Caco-2 (cell line): ENCODE measurements around the gene PSORS1C2. TPM values are rescaled to one million over a fixed set of nuclear protein-coding genes. Genes with fewer than 3 reads are reported as not detected.

ENCODE experiments used
- BruUV-seq: library from RNA; stranded (reverse); fragments of 400-500 nt; replicated peaks from 2 replicates; lab custom pipeline; 2021; lab: Mats Ljungman, UMichigan
- CTCF ChIA-PET: fragments of 300-600 bp; sonication (Branson Sonifier 250); formaldehyde crosslinking; loops from one replicate; lab custom pipeline; 2022; ENCODE audit warnings: antibody characterized with exemption; lab: Charles Lee
- POLR2A ChIA-PET: fragments of 300-600 bp; sonication (Branson Sonifier 250); formaldehyde crosslinking; loops from one replicate; lab custom pipeline; 2022; ENCODE audit warnings: antibody characterized with exemption; lab: Charles Lee
- DNase-seq, 2 experiments: peaks; one replicate each; pipeline versions ENCODE4 v3.0.0 to v3.0.0-alpha.2; 2020 to 2022
- H3K27me3 ChIP-seq: replicated peaks from 2 replicates; pipeline ENCODE4 v1.6.0; 2011; ENCODE audit warnings: low read length; ENCODE audit not compliant: control insufficient read depth, insufficient read depth
- H3K36me3 ChIP-seq: 2 replicates; pipeline ENCODE4 v1.5.1; 2011; ENCODE audit warnings: low read length; ENCODE audit not compliant: control insufficient read depth, insufficient read depth
- H3K4me1 ChIP-seq: fragments of 250-450 bp; sonication (Bioruptor Pico); 2 replicates; pipeline ENCODE4 v1.5.1; 2020; ENCODE audit warnings: mild to moderate bottlenecking
- H3K4me3 ChIP-seq: 2 replicates; pipeline ENCODE4 v1.5.1; 2011; ENCODE audit warnings: low read depth, mild to moderate bottlenecking, control low read depth, low read length
- H3K9me3 ChIP-seq: fragments of 250-450 bp; sonication (Bioruptor Pico); 2 replicates; pipeline ENCODE4 v1.5.1; 2020; ENCODE audit warnings: mild to moderate bottlenecking, moderate library complexity
- H3K27ac Mint-ChIP-seq: one replicate; pipeline ENCODE4 v1.8.0; 2022; ENCODE audit warnings: mixed read lengths; ENCODE audit not compliant: unreplicated experiment
- H3K27me3 Mint-ChIP-seq: one replicate; pipeline ENCODE4 v1.8.0; 2022; ENCODE audit warnings: mixed read lengths; ENCODE audit not compliant: insufficient read depth, unreplicated experiment
- H3K36me3 Mint-ChIP-seq: one replicate; pipeline ENCODE4 v1.8.0; 2022; ENCODE audit warnings: mild to moderate bottlenecking, mixed read lengths; ENCODE audit not compliant: insufficient read depth, unreplicated experiment
- H3K4me1 Mint-ChIP-seq: one replicate; pipeline ENCODE4 v1.8.0; 2022; ENCODE audit warnings: low read depth, mixed read lengths; ENCODE audit not compliant: unreplicated experiment
- H3K4me3 Mint-ChIP-seq: one replicate; pipeline ENCODE4 v1.8.0; 2022; ENCODE audit warnings: mild to moderate bottlenecking, moderate library complexity, mixed read lengths; ENCODE audit not compliant: unreplicated experiment
- H3K9me3 Mint-ChIP-seq: one replicate; pipeline ENCODE4 v1.8.0; 2022; ENCODE audit warnings: mixed read lengths; ENCODE audit not compliant: unreplicated experiment
- intact Hi-C: fragments of 100-400 bp; cut with micrococcal nuclease; formaldehyde crosslinking; loops from one replicate; pipeline ENCODE4 v1.10.0; 2022; ENCODE audit not compliant: unreplicated experiment
- total RNA-seq: library from RNA; stranded (reverse); gene quantifications from 2 replicates; pipeline ENCODE4 v1.2.3, GENCODE V29; 2022
- TF ChIP-seq, protein P1 (sequence below), 2 experiments: fragments of 200-600 bp in 1 of 2; IDR thresholded peaks; 1 replicate in 1 of 2; 2 replicates in 1 of 2; pipeline versions ENCODE4 v1.5.1 to v1.8.0; 2011 to 2022; ENCODE audit warnings: antibody characterized with exemption in 1 of 2, control low read depth in 1 of 2, inconsistent platforms in 1 of 2, low read depth in 1 of 2, low read length in 1 of 2, mild to moderate bottlenecking in 1 of 2, moderate library complexity in 1 of 2; ENCODE audit not compliant: insufficient read depth in 1 of 2, severe bottlenecking in 1 of 2, unreplicated experiment in 1 of 2

PSORS1C2 gene
- total RNA-seq, 1 experiment from 2014 or later: not detected

DNA sequence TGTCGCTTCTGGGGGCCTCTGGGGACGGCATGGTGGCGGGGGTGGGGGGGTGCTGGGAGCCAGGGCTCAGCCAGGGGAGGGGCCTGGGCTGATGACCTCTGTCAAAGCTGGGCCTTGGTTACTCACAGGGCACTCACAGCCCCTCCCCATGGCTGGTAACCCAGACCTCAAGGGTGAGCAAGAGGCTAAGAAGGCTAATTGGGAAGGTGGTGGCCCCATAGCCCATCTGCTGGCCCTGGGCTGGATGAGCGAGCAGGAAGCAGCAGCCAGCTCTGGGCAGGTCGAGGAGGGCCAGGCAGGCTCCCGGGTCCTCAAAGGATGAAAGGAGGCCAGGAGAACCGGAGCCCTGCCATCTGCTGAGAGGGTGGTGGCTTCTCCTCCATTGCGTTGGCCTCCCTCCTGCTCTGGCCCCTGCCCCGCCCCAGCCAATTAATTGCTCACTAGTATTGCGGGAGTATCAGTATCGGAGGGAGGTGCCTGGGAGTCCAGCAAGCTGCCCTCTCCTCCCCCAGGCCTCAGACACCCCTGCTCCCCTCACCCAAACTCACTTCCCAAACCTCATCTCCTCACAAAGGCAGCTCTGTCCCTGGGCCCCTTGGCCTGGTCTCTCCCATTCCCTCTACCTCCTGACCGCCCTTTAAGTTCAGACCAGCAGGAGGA lies 17.6 kb downstream of the PSORS1C2 start:
- POLR2A ChIA-PET: no interaction called here
- Histone ChIP-seq H3K9me3 (no peaks in the 10 kb centered on the region), H3K36me3 (no peaks in the 10 kb centered on the region), H3K27me3 (no peaks in the 10 kb centered on the region), H3K4me1 (no peaks in the 10 kb centered on the region), H3K4me3 (no peak overlapping the region)
- Mint-ChIP-seq H3K9me3 (no peaks in the 10 kb centered on the region), H3K27me3 (no peaks in the 10 kb centered on the region), H3K4me3 (no peak overlapping the region), H3K27ac (no peak overlapping the region), H3K36me3 (no peaks in the 10 kb centered on the region), H3K4me1 (peaks cover 10% of the 10 kb centered on the region)
- intact Hi-C loops: no loop called here
- no TSS peak for BruUV-seq
- CTCF ChIA-PET: no interaction called here
- no peak for DNase-seq
- TF ChIP-seq, protein P1, sequence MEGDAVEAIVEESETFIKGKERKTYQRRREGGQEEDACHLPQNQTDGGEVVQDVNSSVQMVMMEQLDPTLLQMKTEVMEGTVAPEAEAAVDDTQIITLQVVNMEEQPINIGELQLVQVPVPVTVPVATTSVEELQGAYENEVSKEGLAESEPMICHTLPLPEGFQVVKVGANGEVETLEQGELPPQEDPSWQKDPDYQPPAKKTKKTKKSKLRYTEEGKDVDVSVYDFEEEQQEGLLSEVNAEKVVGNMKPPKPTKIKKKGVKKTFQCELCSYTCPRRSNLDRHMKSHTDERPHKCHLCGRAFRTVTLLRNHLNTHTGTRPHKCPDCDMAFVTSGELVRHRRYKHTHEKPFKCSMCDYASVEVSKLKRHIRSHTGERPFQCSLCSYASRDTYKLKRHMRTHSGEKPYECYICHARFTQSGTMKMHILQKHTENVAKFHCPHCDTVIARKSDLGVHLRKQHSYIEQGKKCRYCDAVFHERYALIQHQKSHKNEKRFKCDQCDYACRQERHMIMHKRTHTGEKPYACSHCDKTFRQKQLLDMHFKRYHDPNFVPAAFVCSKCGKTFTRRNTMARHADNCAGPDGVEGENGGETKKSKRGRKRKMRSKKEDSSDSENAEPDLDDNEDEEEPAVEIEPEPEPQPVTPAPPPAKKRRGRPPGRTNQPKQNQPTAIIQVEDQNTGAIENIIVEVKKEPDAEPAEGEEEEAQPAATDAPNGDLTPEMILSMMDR (IDR thresholded peaks at IDR 0.05; ENCODE audit: insufficient read depth in 1 of 2, low read depth in 1 of 2, low read length in 1 of 2, severe bottlenecking in 1 of 2, unreplicated experiment in 1 of 2): no peak

GRCh38 chr6:31120151-31120915 lies 18.5 kb downstream of the PSORS1C2 start, which contains the start of gene CDSN:
Gene CDSN, minus strand, starts transcription at chr6:31120446. Its CDS starts 27 bp downstream, at chr6:31120419.
- H3K4me3 ChIP-seq: no peak within 1 kb of the TSS
- H3K27ac Mint-ChIP-seq: no peak within 1 kb of the TSS
- no peak within 1 kb of the TSS for H3K4me3 Mint-ChIP-seq
- H3K36me3 Mint-ChIP-seq: no peaks in the 10 kb centered on the region
- H3K4me1 ChIP-seq: peaks cover 2% of the 10 kb centered on the region; the same call in 1 of the 2 replicates
- intact Hi-C loops: no loop called here
- no peaks in the 10 kb centered on the region for H3K27me3 Mint-ChIP-seq
- CTCF ChIA-PET: interaction anchor here (1.2 kb wide), 1 partner anchor 33 kb away, joined by 6 read pairs; no protein-coding TSS in a partner anchor
- TF ChIP-seq, protein P1 (IDR thresholded peaks at IDR 0.05; ENCODE audit: insufficient read depth in 1 of 2, low read depth in 1 of 2, low read length in 1 of 2, severe bottlenecking in 1 of 2, unreplicated experiment in 1 of 2): no peak
- POLR2A ChIA-PET: no interaction called here
- peaks cover 3% of the 10 kb centered on the region for H3K4me1 Mint-ChIP-seq
- no peaks in the 10 kb centered on the region for H3K9me3 ChIP-seq
- H3K9me3 Mint-ChIP-seq: no peaks in the 10 kb centered on the region
- no TSS peak for BruUV-seq
- H3K36me3 ChIP-seq: no peaks in the 10 kb centered on the region
- H3K27me3 ChIP-seq: no peaks in the 10 kb centered on the region
- DNase-seq: no peak

- Histone ChIP-seq H3K4me1 (peaks cover 23% of the 10 kb centered on the region), H3K36me3 (no peaks in the 10 kb centered on the region), H3K9me3 (no peaks in the 10 kb centered on the region), H3K27me3 (no peaks in the 10 kb centered on the region), H3K4me3 (no peak overlapping the region)
- no TSS peak for BruUV-seq
- Mint-ChIP-seq H3K4me3 (no peak overlapping the region), H3K27me3 (no peaks in the 10 kb centered on the region), H3K9me3 (no peaks in the 10 kb centered on the region), H3K36me3 (peaks cover 6% of the 10 kb centered on the region), H3K27ac (no peak overlapping the region), H3K4me1 (peaks cover 15% of the 10 kb centered on the region)
- TF ChIP-seq, protein P1 (IDR thresholded peaks at IDR 0.05; ENCODE audit: insufficient read depth in 1 of 2, low read depth in 1 of 2, low read length in 1 of 2, severe bottlenecking in 1 of 2, unreplicated experiment in 1 of 2): no peak
- intact Hi-C loops: no loop called here
- POLR2A ChIA-PET: no interaction called here
- DNase-seq: no peak
- CTCF ChIA-PET: interaction anchor here (0.7 to 1.3 kb wide), 2 partner anchors 10 to 31 kb away, joined by 6 to 7 read pairs; no protein-coding TSS in a partner anchor
Measured at GRCh38 chr6:31118178-31118577, 20.7 kb downstream of the PSORS1C2 start.
